Measurements from ENCODE around the gene CRLF1.

CRLF1 gene

GRCh38 chr19:18595475-18595874 lies 11.1 kb downstream of the CRLF1 start:
- TF ChIP-seq CTCF (conservative IDR thresholded peaks at IDR 0.05; ENCODE audit: low read length) (no peak), EZH2phosphoT487 (IDR thresholded peaks at IDR 0.05; ENCODE audit: borderline replicate concordance) (no peak)
- no peak overlapping the region for H3K4me2 ChIP-seq (ENCODE audit: low read depth, low read length, poor library complexity, severe bottlenecking)
- no peak overlapping the region for H3K4me3 ChIP-seq (ENCODE audit: low read length, poor library complexity, severe bottlenecking)
- H4K20me1 ChIP-seq (ENCODE audit: insufficient read depth, low read length, poor library complexity, severe bottlenecking), result no peaks in the 10 kb centered on the region
- no peaks in the 10 kb centered on the region for H3K27me3 ChIP-seq (ENCODE audit: insufficient read depth, low read length, poor library complexity, severe bottlenecking)
- no peaks in the 10 kb centered on the region for H3K79me2 ChIP-seq (ENCODE audit: insufficient read depth, low read length)
- no peaks in the 10 kb centered on the region for H3F3A ChIP-seq (ENCODE audit: low read depth)
- H3K9me2 ChIP-seq (replicated peaks; ENCODE audit: low read depth, low read length), result no peaks in the 10 kb centered on the region
- no peaks in the 10 kb centered on the region for H3K36me3 ChIP-seq (ENCODE audit: insufficient read depth, low read length)
- peaks cover 5% of the 10 kb centered on the region for H3K4me1 ChIP-seq (ENCODE audit: insufficient read depth, low read length, poor library complexity, severe bottlenecking)
- H2AFZ ChIP-seq (ENCODE audit: low read length), result no peak overlapping the region
- H3K9me3 ChIP-seq (ENCODE audit: insufficient read depth, low read depth, low read length), result no peaks in the 10 kb centered on the region
- no peak overlapping the region for H3K9ac ChIP-seq (ENCODE audit: low read depth, low read length, poor library complexity, severe bottlenecking)

DNA sequence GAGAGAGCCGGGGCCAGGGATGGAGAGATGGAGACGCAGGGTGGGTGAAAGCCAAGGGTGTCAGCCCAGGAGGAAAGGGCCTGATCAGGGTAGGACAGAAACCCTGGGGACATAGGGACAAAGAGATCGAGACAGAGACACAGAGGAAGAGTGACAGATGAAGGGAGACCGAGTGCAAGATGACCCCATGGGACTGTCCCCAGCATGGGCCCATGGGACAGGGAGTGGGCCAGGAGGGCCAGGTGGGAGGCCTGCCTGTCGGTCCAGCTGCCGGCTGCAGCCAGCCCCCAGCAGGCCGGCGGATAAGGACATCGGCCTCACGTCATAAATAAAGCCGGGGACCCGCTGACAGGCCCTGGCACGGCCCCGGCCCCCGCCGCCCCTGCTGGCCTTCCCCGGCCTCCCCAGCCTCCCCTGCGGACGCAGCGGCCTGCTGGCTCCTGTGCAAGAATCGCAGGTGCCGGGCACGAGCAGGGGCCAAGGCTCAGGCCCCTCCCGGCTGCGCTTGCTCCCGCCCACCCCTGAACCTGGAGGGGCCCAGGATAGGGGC lies 11.7 kb downstream of the CRLF1 start:
- peak overlapping the region; percentile 67 for H3K4me3 ChIP-seq (ENCODE audit: low read length, poor library complexity, severe bottlenecking)
- no peaks in the 10 kb centered on the region for H3K36me3 ChIP-seq (ENCODE audit: insufficient read depth, low read length)
- H3K9me2 ChIP-seq (replicated peaks; ENCODE audit: low read depth, low read length), result no peaks in the 10 kb centered on the region
- H3K27me3 ChIP-seq (ENCODE audit: insufficient read depth, low read length, poor library complexity, severe bottlenecking), result no peaks in the 10 kb centered on the region
- H3F3A ChIP-seq (ENCODE audit: low read depth), result no peaks in the 10 kb centered on the region
- peak overlapping the region; percentile 72; the same call in 1 of the 2 replicates for H2AFZ ChIP-seq (ENCODE audit: low read length)
- peak overlapping the region; percentile 84 for H3K4me2 ChIP-seq (ENCODE audit: low read depth, low read length, poor library complexity, severe bottlenecking)
- H4K20me1 ChIP-seq (ENCODE audit: insufficient read depth, low read length, poor library complexity, severe bottlenecking), result no peaks in the 10 kb centered on the region
- peak overlapping the region; percentile 62 for H3K9ac ChIP-seq (ENCODE audit: low read depth, low read length, poor library complexity, severe bottlenecking)
- TF ChIP-seq EZH2phosphoT487 (IDR thresholded peaks at IDR 0.05; ENCODE audit: borderline replicate concordance), result no peak
- TF ChIP-seq CTCF (conservative IDR thresholded peaks at IDR 0.05; ENCODE audit: low read length), result no peak
- H3K79me2 ChIP-seq (ENCODE audit: insufficient read depth, low read length), result peaks cover 4% of the 10 kb centered on the region
- peaks cover 6% of the 10 kb centered on the region for H3K4me1 ChIP-seq (ENCODE audit: insufficient read depth, low read length, poor library complexity, severe bottlenecking)
- no peaks in the 10 kb centered on the region for H3K9me3 ChIP-seq (ENCODE audit: insufficient read depth, low read depth, low read length)

GRCh38 chr19:18594096-18594823 lies 12.3 kb downstream of the CRLF1 start:
- Histone ChIP-seq H3K9ac (ENCODE audit: low read depth, low read length, poor library complexity, severe bottlenecking) (peak overlapping the region; percentile 62), H3K27me3 (ENCODE audit: insufficient read depth, low read length, poor library complexity, severe bottlenecking) (no peaks in the 10 kb centered on the region), H3K9me3 (ENCODE audit: insufficient read depth, low read depth, low read length) (no peaks in the 10 kb centered on the region), H3K9me2 (replicated peaks; ENCODE audit: low read depth, low read length) (no peaks in the 10 kb centered on the region), H3K4me1 (ENCODE audit: insufficient read depth, low read length, poor library complexity, severe bottlenecking) (peaks cover 10% of the 10 kb centered on the region), H3K4me3 (ENCODE audit: low read length, poor library complexity, severe bottlenecking) (peak overlapping the region; percentile 67), H3F3A (ENCODE audit: low read depth) (no peaks in the 10 kb centered on the region), H3K4me2 (ENCODE audit: low read depth, low read length, poor library complexity, severe bottlenecking) (peak overlapping the region; percentile 84), H3K79me2 (ENCODE audit: insufficient read depth, low read length) (peaks cover 7% of the 10 kb centered on the region), H4K20me1 (ENCODE audit: insufficient read depth, low read length, poor library complexity, severe bottlenecking) (peaks cover 4% of the 10 kb centered on the region), H2AFZ (ENCODE audit: low read length) (peak overlapping the region; percentile 72), H3K36me3 (ENCODE audit: insufficient read depth, low read length) (no peaks in the 10 kb centered on the region)
- TF ChIP-seq EZH2phosphoT487 (IDR thresholded peaks at IDR 0.05; ENCODE audit: borderline replicate concordance) (no peak), CTCF (conservative IDR thresholded peaks at IDR 0.05; ENCODE audit: low read length) (peak; percentile 73)

Measured in Loucy (cell line).